ENCODE measurements around the gene DAZAP1. TPM values are rescaled to one million over a fixed set of nuclear protein-coding genes. Genes with fewer than 3 reads are reported as not detected.
"Not testable (repeated sequence)": the region's sequence is repeated elsewhere in the genome, so short reads cannot be mapped to it uniquely, and the experiment has no call there.

Gene DAZAP1
- total RNA-seq, 1 experiment from 2014 or later, result 193 TPM

DNA sequence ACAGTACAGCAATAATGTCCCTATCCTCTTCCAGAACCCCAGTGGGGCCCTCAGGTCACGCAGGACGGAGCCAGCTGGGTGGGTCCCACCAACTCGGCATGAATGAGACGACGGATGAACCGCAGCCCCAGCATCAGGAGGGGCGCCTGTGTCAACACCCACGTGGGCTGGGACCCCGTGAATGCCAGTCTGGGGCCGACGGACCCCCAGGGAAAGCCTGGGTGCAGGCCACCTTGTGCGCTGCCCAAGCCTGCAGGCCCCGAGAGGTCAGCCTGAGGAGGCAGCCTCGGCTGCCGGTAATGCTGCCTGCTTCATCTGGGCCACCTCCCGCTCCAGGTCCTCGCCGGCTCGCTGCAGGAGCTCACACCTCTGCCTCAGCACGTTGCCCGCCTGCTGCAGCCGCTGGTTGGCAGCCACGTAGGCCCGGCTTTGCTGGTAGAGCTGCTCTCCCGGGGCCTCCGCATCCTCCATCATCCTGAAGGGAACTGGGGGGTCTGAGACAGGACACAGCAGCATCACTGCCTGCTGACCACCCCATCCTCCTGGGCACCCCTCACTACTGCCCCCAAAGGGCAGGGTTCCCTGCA, 67.5 kb downstream of the DAZAP1 start:
- in situ Hi-C loops (cut with HindIII; ENCODE audit: low sequenced_read_pairs), result no loop called here
- DNase-seq (ENCODE audit: low spot score), result no peak

- no peak for DNase-seq (ENCODE audit: low spot score)
Observed at GRCh38 chr19:1475751-1476437, 68.5 kb downstream of the DAZAP1 start.

DNA sequence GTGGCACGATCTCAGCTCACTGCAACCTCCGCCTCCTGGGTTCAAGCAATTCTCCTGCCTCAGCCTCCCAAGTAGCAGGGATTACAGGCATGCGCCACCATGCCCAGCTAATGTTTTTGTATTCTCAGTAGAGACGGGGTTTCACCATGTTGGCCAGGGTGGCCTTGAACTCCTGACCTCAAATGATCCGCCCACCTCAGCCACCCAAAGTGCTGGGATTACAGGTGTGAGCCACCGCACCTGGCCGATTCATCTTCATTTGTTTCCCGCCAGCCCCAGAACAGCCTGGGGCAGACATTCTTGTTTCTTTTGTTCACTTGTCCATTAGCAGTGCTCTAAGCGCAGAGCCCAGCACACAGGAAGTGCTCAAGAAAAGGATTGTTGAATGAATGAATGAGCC, 69.7 kb downstream of the DAZAP1 start:
- DNase-seq (ENCODE audit: low spot score); in situ Hi-C loops (cut with HindIII; ENCODE audit: low sequenced_read_pairs): not testable (repeated sequence)

More at GRCh38 chr19:1475751-1476437, 68.5 kb downstream of the DAZAP1 start:
- in situ Hi-C loops (cut with HindIII; ENCODE audit: low sequenced_read_pairs), result no loop called here

GRCh38 chr19:1478934-1479707, 71.7 kb downstream of the DAZAP1 start, which contains the start of gene C19orf25:
TSS of gene C19orf25 (minus strand) at chr19:1479215. CDS start at chr19:1478903, 312 bp downstream.
- in situ Hi-C loops (cut with HindIII; ENCODE audit: low sequenced_read_pairs), result no loop called here
- DNase-seq (ENCODE audit: low spot score), result peak; percentile 94

GRCh38 chr19:1481224-1481892, 74.0 kb downstream of the DAZAP1 start:
- no peak for DNase-seq (ENCODE audit: low spot score)
- in situ Hi-C loops (cut with HindIII; ENCODE audit: low sequenced_read_pairs), result no loop called here

DNA sequence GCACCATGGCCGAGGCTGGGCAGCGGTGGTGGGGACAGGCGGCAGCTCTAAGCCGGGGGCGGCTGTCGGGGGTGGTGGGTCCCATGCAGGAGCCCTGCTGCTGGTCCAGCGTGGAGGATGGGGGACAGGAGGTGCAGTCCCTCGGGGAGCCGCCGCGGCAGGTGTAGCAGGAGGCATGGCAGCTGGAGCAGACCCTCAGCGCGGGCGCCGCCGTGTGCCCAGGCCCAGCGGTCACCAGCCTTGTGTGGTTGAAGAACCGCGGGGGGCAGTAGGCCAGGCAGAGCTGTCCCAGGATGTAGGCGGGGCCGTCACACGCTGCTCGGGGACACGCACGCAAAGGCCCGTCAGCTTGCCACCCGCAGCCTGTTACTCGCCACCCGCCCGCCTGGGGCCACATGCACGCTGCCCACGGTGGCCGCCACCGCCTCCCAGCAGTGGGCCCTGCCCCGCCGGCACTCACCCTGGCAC, 74.5 kb downstream of the DAZAP1 start:
- in situ Hi-C loops (cut with HindIII; ENCODE audit: low sequenced_read_pairs), result no loop called here
- DNase-seq (ENCODE audit: low spot score), result no peak

DNA sequence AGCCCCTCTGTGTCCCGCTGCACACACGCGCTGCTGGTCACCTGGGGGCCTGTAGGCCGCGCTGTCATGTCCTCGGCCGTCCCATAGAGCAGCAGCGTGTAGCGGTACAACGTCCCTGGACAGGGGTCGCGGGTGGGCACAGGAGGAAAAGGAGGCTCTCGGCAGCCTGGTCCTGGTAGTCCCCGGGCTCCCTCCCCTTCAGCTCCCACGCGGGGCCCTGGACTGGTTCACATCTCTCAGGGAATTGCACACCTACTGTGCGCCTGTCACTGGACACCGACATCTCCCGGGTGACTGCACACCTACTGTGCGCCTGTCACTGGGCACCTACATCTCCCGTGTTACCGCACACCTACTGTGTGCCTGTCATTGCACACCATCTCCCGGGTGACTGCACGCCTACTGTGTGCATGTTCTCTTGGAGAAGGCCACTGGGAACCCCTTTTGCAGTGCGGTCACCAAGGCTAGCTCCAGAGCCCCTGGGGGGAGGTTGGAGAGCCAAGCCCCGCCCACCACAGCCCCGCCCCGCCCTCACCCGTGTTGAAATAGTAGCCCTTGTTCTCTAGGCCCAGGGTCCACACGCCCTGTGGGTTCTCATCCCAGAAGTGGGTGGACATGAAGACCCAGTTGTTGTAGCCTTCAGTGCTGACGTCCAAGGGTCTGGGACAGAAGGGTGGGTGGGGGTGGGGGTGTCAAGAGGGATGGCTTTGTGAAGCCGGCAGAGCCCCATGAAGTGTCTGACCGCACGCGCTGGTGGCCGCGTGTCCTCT, 75.2 kb downstream of the DAZAP1 start:
- in situ Hi-C loops (cut with HindIII; ENCODE audit: low sequenced_read_pairs), result no loop called here
- no peak for DNase-seq (ENCODE audit: low spot score)

- in situ Hi-C loops (cut with HindIII; ENCODE audit: low sequenced_read_pairs), result no loop called here
Observed at GRCh38 chr19:1483131-1483978, 76.0 kb downstream of the DAZAP1 start.

GRCh38 chr19:1483979-1484428, 76.6 kb downstream of the DAZAP1 start:
- no peak for DNase-seq (ENCODE audit: low spot score)
- in situ Hi-C loops (cut with HindIII; ENCODE audit: low sequenced_read_pairs), result no loop called here

More at GRCh38 chr19:1483131-1483978, 76.0 kb downstream of the DAZAP1 start:
- no peak for DNase-seq (ENCODE audit: low spot score)

Other genes with a start within 250 kb of the DAZAP1 start
- 22.3 and 25.1 TPM in 2 replicates for gene SBNO2, start 233.3 kb upstream of the DAZAP1 start, total RNA-seq (2014; rRNA removed; shearing (Covaris generic))
- 83.6 and 94.8 TPM in 2 replicates for gene STK11, start 201.8 kb upstream of the DAZAP1 start, total RNA-seq (2014; rRNA removed; shearing (Covaris generic))
- 3.6 and 5.6 TPM in 2 replicates for gene CBARP, start 169.6 kb upstream of the DAZAP1 start, total RNA-seq (2014; rRNA removed; shearing (Covaris generic))
- gene ATP5F1D, start 165.8 kb upstream of the DAZAP1 start, total RNA-seq (2014; rRNA removed; shearing (Covaris generic)), result 61.3 and 98.5 TPM in 2 replicates
- 14.0 and 17.5 TPM in 2 replicates for gene MIDN, start 159.0 kb upstream of the DAZAP1 start, total RNA-seq (2014; rRNA removed; shearing (Covaris generic))
- 196 and 215 TPM in 2 replicates for gene CIRBP, start 138.3 kb upstream of the DAZAP1 start, total RNA-seq (2014; rRNA removed; shearing (Covaris generic))
- gene FAM174C, start 132.1 kb upstream of the DAZAP1 start, total RNA-seq (2014; rRNA removed; shearing (Covaris generic)), result 37.9 and 45.0 TPM in 2 replicates
- 0.31 and 1.3 TPM in 2 replicates for gene EFNA2, start 121.7 kb upstream of the DAZAP1 start, total RNA-seq (2014; rRNA removed; shearing (Covaris generic))
- gene NDUFS7, start 23.7 kb upstream of the DAZAP1 start, total RNA-seq (2014; rRNA removed; shearing (Covaris generic)), result 123 TPM in 2 replicates
- gene GAMT, start 6.0 kb upstream of the DAZAP1 start, total RNA-seq (2014; rRNA removed; shearing (Covaris generic)), result 110 and 116 TPM in 2 replicates
- 1,108 and 1,164 TPM in 2 replicates for gene RPS15, start 30.8 kb downstream of the DAZAP1 start, total RNA-seq (2014; rRNA removed; shearing (Covaris generic))
- gene APC2, start 42.5 kb downstream of the DAZAP1 start, total RNA-seq (2014; rRNA removed; shearing (Covaris generic)), result 13.4 and 15.4 TPM in 2 replicates
- 86.7 and 90.0 TPM in 2 replicates for gene C19orf25, start 71.6 kb downstream of the DAZAP1 start, total RNA-seq (2014; rRNA removed; shearing (Covaris generic))
- gene PCSK4, start 82.8 kb downstream of the DAZAP1 start, total RNA-seq (2014; rRNA removed; shearing (Covaris generic)), result 1.8 and 9.2 TPM in 2 replicates
- gene REEP6, start 83.6 kb downstream of the DAZAP1 start, total RNA-seq (2014; rRNA removed; shearing (Covaris generic)), result 18.4 and 20.6 TPM in 2 replicates
- gene ADAMTSL5, start 105.4 kb downstream of the DAZAP1 start, total RNA-seq (2014; rRNA removed; shearing (Covaris generic)), result 0.62 and 2.1 TPM in 2 replicates
- gene PLK5, start 116.5 kb downstream of the DAZAP1 start, total RNA-seq (2014; rRNA removed; shearing (Covaris generic)), result not detected in 2 replicates
- gene MEX3D, start 160.7 kb downstream of the DAZAP1 start, total RNA-seq (2014; rRNA removed; shearing (Covaris generic)), result 105 and 123 TPM in 2 replicates
- gene MBD3, start 185.3 kb downstream of the DAZAP1 start, total RNA-seq (2014; rRNA removed; shearing (Covaris generic)), result 164 and 166 TPM in 2 replicates
- gene UQCR11, start 197.9 kb downstream of the DAZAP1 start, total RNA-seq (2014; rRNA removed; shearing (Covaris generic)), result 141 and 200 TPM in 2 replicates
- 171 and 220 TPM in 2 replicates for gene TCF3, start 245.0 kb downstream of the DAZAP1 start, total RNA-seq (2014; rRNA removed; shearing (Covaris generic))

Data from G401 (cell line).